Epithelial cell of esophagus (primary cell): Measurements from ENCODE around the gene GUCY1A2.
"Not testable (repeated sequence)": the region's sequence is repeated elsewhere in the genome, so short reads cannot be mapped to it uniquely, and the experiment has no call there.

ENCODE experiments used
- DNase-seq: peaks from one replicate; pipeline ENCODE4 v3.0.0; 2010; ENCODE audit warnings: low read depth
- H3K4me3 ChIP-seq: 2 replicates; pipeline ENCODE4 v1.5.1; 2011; ENCODE audit warnings: mild to moderate bottlenecking, low read length, control low read depth
- CTCF ChIP-seq: IDR thresholded peaks from 2 replicates; pipeline ENCODE4 v1.5.1; 2011; ENCODE audit warnings: low read depth, mild to moderate bottlenecking, low read length, control low read depth, inconsistent platforms; ENCODE audit not compliant: insufficient read depth; ENCODE audit errors: missing control alignments

Gene GUCY1A2

GRCh38 chr11:106828576-106828975, 189.7 kb downstream of the GUCY1A2 start:
- no peak for TF ChIP-seq CTCF
- H3K4me3 ChIP-seq, result no peak overlapping the region
- no peak for DNase-seq

GRCh38 chr11:106827687-106828086, 190.6 kb downstream of the GUCY1A2 start:
- DNase-seq, result no peak
- no peak for TF ChIP-seq CTCF
- no peak overlapping the region for H3K4me3 ChIP-seq

- DNase-seq, H3K4me3 ChIP-seq: not testable (repeated sequence)
Observed at GRCh38 chr11:106826558-106826957, 191.7 kb downstream of the GUCY1A2 start.

- H3K4me3 ChIP-seq, result no peak overlapping the region
- DNase-seq, result no peak
- no peak for TF ChIP-seq CTCF
Observed at GRCh38 chr11:106821826-106822225, 196.4 kb downstream of the GUCY1A2 start.

- no peak for DNase-seq
- H3K4me3 ChIP-seq, result no peak overlapping the region
- no peak for TF ChIP-seq CTCF
Observed at GRCh38 chr11:106821291-106821690, 197.0 kb downstream of the GUCY1A2 start.

- no peak overlapping the region for H3K4me3 ChIP-seq
- no peak for TF ChIP-seq CTCF
Observed at GRCh38 chr11:106818443-106818842, 199.8 kb downstream of the GUCY1A2 start.

GRCh38 chr11:106815209-106815608, 203.1 kb downstream of the GUCY1A2 start:
- no peak for TF ChIP-seq CTCF
- no peak overlapping the region for H3K4me3 ChIP-seq
- DNase-seq, result no peak

More at GRCh38 chr11:106818443-106818842, 199.8 kb downstream of the GUCY1A2 start:
- no peak for DNase-seq

- no peak overlapping the region for H3K4me3 ChIP-seq
- no peak for TF ChIP-seq CTCF
- DNase-seq, result no peak
Observed at GRCh38 chr11:106813806-106814205, 204.5 kb downstream of the GUCY1A2 start.
